HG03457 (cell line): ENCODE measurements around the gene ADAM33.

Experiments
- ATAC-seq: cut with Tn5 transposase; IDR thresholded peaks from one replicate; pipeline ENCODE4 v1.9.1; 2021; ENCODE audit warnings: moderate number of reproducible peaks; ENCODE audit not compliant: unreplicated experiment

ADAM33 gene

GRCh38 chr20:3670945-3671344, 10.9 kb downstream of the ADAM33 start:
- ATAC-seq, result no peak

DNA sequence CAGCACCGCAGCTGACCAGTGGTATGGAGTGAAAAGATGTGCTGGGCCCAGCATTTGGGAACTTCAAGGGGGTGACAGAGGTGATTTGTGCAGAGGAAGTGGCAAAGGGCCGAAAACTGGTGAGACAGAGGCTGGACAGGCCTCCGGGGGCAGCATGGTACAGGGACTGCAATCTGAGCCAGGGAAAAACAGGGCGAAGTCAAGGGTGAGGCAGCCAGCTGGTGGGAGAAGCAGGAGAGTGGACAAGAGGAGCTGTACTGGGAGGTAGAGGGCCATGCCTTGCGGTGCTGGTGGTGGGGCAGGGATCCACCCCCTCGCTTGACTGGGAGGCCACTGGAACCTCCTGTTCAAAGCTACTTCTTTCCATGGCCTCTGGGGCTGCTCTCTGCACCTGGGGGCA, 11.3 kb downstream of the ADAM33 start:
- no peak for ATAC-seq

GRCh38 chr20:3669710-3670367, 12.0 kb downstream of the ADAM33 start:
- no peak for ATAC-seq

- ATAC-seq, result no peak
Observed at GRCh38 chr20:3667434-3668037, 14.3 kb downstream of the ADAM33 start.

DNA sequence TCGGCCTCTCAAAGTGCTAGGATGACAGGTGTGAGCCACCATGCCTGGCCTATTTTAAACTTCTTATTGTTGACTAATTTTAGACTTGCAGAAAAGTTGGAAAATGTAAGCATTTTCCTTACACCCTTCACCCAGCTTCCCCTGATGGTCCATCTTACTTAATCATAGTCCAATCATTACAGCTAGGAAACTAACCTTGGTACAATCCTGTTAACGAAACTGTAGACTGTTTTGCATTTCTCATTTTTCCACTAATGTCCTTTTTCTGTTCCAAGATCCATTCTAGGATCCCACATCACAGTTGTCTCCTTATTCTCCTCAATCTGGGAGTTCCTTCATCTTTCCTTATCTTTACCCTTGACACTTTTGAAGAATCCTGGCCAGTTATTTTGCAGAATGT, 18.0 kb downstream of the ADAM33 start:
- no peak for ATAC-seq

DNA sequence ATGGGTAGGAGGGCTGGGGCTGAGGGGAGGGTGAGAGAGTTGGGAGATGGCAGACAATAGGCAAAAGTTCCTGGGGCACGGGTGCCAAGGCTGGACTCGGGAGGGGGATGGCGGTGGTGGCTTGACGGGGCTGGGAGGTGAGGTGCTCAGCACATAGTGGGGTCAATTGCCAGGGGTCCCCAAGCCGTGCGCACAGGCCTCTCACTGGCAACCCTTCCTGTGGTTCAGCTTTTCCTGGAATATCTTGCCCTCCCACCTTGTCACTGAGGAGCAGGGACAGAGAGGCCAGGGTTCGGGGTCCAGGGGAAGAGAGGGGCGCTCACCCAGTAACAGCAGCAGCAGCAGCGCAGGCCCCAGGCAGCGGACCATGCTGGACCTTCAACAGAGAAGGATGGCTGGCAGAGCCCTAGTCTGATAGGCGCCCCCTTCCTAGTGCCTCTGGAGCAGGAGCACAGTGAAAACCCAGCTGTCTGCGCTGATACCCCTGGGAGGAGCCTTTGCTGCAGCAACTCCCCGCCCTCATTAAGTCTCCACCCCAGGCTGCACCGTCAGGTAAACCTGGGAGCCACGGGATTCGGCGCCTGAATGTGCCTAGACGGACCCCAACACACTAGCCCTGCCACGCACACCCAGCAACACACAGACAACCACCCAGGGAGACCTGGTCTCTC, 18.6 kb downstream of the ADAM33 start, which contains the start of gene GFRA4:
GFRA4 (minus strand) TSS at position 369 of the 671 bp plus-strand sequence; CDS start at position 369, 0 bp downstream.
- no peak for ATAC-seq

DNA sequence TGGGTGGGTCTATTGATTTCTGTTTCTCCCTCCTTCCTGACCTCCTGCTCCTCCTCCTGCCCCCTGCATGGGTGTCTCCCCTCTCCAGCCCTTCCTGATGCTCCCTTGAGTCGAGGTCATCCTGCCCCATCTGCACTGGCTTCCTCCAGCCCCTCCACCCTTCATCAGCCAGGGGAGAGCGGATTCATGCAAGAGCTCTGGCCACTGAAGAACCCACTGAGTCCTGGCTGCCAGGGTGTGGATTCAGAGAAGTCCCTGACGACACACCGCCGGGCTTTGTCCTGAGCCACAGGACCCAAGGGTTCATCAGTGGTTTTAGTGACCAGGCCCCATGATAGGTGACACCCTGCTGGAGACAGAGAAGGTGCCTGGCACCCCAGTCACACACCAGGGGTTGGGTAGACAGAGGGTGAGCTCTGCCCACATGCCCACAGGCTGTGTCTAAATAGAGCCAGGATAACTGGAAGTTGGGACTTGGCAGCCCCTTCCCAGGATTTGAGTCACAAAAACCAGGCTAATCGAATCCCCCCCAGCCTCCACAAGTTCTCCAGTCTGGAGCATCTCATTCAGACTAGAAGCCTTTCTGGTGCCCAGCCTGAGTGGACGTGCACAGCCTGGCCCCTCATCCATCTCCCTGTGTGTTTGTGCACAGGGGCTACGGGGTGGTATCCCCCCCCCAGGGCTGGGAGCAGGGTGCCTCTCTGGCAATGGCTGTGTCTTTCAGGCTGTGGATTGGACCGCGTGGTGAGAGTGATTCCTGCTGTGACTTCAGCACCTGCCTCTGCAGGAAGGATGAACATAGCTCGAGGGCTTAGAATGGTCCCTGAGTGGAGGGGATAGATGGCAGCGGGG, 19.8 kb downstream of the ADAM33 start:
- no peak for ATAC-seq

GRCh38 chr20:3661060-3661813, 20.6 kb downstream of the ADAM33 start:
- ATAC-seq, result no peak

- ATAC-seq, result no peak
Observed at GRCh38 chr20:3660262-3661059, 21.3 kb downstream of the ADAM33 start.

DNA sequence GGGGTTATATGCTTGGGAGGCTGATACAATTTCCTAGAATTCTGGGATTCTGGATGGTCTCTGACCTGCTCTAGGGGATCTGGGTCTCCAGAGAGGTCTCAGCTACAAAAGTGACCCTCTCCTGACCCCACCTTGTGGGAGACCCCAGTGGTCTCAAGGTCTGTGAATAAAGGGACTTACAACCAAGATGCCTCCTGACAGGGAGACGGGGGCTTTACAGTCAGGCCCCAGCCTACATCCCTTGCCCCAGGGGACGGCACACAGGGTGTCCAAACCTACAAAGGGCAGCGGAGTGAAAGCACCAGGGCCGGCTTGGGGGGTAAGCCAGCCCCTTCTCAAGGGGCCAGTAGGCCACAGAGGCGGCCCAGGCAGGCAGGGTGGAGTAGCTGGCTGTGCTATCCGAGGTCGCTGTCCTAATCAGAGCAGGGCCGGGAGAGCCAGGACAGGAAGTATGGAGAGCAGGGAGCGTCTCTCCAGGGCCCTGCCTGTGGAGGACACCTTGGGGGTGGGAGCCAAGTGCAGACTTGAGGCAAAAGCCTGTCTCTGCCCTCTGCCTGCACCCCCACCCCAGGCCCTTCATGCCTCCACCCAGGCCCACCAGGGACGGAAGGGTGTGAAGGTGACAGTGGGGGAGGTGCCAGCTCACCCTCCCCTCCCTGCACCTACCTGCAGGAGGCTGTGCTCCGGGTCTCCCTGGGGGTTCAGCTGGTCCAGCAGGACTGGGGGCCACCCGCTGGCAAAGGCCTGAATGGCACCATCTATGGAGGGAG, 22.1 kb downstream of the ADAM33 start:
- ATAC-seq, result no peak

DNA sequence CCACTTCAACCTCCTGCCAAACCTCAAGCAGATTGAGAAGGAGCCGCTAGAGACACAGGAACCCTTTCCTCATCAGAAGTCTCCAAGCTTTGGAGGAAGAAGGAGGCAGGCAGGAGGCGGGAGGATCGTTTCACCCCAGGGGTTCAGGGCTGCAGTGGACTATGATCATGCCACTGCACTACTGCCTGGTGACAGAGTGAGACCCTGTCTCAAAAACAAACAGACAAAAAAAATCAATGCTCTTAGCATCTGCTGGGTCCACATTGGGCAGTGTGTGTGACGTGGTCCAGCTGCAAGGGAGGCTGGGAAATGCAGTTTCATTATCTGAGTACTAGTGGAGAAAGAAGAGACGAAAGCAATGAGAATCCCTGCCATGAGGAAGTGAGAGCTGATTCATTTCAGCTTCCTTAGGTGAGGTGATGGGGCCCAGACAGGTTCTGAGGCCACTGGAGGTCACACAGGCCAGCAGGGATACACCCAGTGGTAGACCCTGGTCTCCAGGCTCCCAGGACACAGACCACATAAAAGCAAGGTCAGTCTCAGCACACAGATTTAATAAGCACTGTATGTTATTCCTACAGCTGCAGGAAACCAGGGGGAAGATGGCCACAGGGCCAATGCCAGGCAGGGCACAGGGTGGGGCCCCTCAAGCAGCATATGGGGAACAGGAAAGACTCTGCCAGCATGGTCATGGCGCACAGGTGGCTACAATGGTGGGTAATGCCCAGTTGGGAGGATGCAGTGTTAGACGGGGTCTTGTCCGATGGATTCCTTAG, 22.9 kb downstream of the ADAM33 start:
- peak; percentile 83 for ATAC-seq

- no peak for ATAC-seq
Observed at GRCh38 chr20:3658019-3658715, 23.6 kb downstream of the ADAM33 start.

DNA sequence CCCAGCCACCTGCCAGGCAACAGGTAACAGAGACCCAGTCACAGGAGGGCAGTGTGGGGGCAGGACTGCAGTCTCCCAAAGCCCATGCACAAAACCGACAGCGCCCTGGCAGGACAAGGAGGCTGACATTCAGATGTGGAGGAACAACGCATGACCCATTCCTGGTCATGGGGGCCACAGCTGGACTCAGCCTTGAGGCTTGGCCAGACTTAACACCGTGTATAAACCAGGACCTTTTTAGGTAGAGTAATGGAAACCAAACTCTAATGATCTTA, 26.7 kb downstream of the ADAM33 start:
- ATAC-seq, result no peak

DNA sequence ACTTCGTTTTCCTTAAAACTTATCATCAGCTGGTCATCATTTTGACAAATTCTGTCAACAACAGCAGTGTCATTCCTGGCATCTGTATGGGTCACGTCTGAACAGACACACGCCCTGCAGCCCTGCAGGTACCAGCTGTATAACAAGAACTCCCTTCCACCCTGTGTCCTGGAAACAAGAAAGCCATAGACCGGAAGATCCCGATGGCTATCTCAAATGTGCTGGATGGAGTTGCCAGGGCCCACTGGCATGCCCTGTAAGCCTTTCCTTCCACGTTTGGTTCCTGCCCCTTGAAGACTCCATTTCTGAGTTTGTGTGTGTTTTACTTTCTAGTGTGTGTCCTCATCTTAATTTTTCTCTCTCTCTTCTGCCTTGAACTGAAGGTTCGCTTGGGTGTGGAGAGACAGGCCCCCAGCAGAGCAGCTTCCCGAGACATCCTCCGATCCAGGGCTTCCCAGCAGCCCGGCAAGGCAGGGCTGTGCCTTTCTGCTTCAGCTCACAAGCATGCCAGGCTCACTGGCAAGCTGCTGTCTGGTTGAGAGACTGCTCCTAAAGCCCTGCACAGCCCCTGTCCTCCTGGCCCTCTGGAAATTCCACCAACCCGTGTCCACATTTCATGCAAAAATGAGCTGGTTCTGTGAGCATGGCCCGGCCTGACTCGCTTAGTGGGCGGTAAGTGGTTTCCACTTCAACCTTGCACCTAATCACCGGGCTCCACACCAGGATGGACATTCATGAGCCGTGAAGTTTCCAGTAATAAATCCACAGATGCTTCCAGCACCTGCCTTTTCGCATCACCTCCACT, 27.3 kb downstream of the ADAM33 start:
- no peak for ATAC-seq

DNA sequence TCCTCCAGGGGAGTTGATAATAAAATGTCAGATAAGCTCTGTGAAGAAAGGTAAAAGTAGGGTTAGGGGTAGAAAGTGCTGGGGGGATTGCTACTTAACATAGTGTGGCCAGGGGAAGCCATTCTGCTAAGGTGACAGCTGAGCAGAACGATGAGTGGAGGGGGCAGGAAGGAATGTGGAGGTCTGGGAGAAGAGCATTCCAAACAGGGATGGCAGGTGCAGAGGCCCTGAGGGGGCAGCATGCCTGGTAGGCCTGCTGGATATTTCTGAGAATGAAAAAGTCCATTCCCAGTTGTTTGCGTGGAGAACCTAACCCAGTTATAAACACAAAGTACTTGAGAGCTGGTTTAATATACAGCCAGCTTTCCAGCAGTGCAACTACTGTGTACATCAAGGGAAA, 27.9 kb downstream of the ADAM33 start:
- no peak for ATAC-seq

DNA sequence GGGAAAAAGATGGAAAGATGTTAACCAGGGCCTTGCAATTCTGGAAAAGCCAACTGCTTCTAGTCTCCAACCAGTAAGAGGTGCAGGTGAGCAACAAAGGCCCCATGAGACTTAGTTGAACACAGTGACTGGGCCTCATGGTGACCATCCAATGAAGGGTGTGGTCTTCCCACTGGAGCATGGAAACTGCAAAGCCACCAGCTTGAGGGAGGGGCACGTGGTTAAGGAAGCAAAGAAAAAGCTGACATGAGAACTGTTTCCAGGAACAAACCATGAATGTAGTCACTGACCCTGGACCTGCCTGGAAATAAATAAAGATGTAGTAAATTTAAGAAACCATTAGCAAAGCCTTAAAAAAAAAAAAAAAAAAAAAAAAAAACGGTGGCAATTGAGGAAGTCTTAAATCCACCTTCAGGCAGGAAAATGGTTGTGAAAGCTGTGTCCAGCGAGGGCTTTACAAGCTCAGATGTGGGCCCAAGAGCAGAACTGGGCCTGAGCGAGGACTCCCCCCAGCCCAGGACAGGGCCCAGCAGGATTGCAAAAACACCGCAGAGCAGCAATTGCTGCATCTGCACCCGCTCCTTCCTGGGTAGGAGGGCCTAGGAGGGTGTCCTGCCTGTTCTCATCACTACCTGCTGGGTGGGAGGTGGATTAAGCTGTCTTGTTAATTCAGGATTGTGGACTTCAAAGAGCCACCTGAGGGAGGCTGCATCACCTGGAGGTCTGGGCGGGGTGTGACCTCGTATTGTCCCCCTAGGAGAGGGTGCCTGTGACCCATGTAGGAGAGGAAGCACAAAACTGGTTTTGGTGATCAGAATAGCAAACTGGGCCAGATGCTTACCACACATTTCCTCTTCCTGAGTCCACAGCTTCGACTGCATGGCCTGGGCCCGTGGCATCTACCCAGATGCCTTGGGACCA, 28.9 kb downstream of the ADAM33 start:
- no peak for ATAC-seq
